GM04503 (cell line): ENCODE results near the gene TFAP2D.

ENCODE experiments used
- DNase-seq: peaks from one replicate; pipeline ENCODE4 v3.0.0-alpha.2; 2012; ENCODE audit warnings: low read depth

Gene TFAP2D

DNA sequence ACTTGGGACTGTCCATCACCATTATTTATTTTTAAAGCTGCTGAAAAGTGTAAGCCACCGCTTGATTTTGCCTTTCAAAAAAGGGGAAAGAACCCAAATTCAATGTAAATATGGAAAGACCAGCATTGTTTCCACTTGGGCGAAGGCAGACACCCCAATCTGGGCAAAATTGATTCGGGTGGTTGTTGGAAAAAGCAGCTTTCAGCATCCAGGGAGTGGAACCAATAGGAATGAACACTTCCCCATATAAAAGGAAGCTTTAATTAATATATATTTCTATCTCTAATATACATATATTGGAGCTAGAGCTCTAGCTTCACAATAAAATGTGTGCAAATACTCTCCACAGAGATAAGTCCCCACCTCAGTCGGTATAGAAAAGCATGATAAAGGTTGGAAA lies at the start of gene TFAP2D:
TSS of gene TFAP2D (plus strand) at position 301 of the 400 bp plus-strand sequence. CDS start 530 bp downstream, outside the sequence.
- no peak for DNase-seq

DNA sequence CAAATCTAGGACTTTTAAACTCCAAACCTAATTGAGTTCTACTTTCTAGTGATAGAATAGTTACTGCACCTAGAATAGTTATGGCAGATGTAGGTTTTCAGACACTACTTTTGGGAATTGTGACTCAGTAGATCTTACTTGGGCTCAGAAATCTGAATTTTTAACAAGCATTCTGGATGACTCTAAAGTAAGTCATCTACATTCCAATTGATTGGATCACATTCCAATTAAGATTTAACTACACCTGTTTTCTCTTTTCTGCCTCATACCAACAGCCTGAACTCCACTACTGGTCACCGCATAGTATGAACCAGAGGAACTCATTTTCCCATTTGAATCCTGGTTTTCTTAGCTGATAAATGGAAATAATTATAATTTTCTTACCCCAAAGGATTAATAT lies 49.5 kb upstream of the TFAP2D start:
- DNase-seq: no peak

DNA sequence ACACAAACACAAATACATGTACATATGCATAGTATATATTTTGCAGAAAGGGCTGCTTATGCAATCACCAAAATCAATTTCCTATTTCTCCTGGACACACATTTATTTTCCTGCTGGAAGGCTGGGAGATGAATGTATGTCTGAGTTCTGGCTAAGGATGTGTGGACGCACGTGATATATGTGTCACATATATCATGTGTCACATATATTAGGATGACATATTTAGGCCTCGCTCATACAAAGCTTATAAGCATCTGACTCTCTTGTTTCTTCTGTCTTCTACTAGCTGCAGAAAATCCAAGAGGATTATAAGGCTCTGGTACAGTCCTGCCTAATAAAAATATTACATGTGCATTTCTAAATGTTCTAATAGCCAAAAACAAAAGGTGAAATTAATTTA lies 47.2 kb upstream of the TFAP2D start:
- no peak for DNase-seq

DNA sequence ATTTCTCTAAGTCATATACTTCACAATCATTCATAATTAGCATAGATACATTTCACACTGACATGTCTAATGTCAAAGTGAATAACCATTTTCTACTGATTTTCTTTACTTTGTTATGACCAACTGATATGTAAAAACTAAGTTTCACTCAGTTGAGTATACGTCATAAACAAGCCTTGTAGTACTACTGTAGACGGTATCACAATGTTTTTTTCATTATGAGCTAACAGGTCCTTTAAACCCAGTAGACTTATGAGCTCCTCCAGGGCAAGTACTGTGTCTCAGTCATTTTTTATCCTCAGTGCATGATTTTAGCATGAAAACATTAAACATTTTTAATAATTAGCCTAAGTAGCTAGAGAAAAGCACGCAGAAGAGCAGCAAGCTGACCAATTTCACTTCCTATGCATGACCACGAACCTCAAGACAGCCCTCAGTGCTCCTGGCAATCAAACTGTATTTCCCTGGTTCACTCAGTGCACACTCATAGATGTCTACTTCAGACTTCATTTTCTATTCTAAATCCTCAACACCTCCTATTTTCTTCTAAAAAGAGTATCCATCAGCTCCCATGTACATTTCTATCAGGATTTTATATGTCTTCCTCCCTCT lies 32.0 kb upstream of the TFAP2D start:
- no peak for DNase-seq

DNA sequence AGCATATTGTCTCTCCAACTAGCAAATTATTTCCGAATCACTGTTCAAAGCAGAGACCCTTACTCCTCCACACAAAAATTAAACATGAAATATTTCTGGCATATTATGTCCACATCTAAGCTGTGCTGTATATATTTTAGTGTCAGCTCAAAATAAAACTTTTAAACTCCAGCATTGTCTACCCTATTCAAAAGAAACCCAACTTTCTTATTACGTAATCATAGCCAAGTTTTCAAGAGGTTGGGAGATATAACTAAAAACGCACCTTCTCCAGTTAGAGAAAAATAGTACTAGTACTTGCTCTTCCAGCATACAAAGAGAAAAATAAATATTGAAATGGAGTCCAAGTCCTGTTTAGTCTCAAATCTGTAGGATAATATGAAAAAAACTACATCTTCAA lies 24.1 kb upstream of the TFAP2D start:
- DNase-seq: no peak

DNA sequence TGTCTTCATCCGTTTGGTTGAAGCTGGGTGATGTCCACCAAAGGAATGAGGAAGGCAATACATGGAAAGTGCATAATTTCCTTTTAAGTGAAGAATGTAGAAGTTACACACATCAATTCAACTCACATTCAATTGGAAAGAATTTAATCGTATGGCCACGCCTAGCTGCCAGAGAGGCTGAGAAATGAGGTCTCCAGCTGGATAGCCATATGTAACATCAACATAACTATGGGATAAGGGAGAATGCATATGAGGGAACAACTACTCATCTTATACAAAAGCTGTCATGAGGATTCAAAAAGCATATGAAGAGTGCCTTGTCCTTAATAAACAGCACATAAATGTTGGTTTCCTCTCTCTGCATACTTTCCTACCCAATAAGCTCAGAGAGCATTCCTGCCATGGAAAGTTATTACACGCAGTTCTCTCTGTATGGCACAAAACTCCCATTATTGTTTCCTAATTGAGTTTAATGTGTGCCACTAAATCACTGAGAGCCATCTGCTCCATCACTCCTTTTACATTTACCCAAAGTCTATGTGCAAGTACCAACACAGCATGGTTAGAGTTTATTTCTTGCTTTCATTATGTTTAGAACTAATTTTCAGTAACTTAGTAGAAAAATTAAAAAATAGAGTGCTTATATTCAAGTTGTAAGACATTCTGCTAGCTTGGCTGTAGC lies 21.4 kb upstream of the TFAP2D start:
- no peak for DNase-seq

DNA sequence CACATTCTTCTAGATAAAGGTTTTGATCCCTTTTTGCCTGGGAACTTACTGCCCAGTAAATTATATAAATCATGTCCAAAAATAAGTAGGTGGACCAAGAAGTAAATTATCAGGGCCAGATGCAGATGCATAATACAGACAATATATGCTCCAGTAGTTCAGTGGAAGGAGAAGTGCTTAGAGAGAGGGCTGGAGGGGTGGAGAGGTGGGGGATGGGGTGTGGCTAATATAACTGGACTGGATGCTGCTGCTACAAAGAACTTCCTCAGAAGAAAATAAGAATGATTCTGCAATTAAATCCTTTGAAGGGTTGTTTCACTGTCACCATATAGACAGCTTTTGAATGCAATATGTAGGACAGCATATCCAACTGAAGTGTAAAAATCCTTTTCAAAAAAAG lies 14.8 kb upstream of the TFAP2D start:
- DNase-seq: no peak

DNA sequence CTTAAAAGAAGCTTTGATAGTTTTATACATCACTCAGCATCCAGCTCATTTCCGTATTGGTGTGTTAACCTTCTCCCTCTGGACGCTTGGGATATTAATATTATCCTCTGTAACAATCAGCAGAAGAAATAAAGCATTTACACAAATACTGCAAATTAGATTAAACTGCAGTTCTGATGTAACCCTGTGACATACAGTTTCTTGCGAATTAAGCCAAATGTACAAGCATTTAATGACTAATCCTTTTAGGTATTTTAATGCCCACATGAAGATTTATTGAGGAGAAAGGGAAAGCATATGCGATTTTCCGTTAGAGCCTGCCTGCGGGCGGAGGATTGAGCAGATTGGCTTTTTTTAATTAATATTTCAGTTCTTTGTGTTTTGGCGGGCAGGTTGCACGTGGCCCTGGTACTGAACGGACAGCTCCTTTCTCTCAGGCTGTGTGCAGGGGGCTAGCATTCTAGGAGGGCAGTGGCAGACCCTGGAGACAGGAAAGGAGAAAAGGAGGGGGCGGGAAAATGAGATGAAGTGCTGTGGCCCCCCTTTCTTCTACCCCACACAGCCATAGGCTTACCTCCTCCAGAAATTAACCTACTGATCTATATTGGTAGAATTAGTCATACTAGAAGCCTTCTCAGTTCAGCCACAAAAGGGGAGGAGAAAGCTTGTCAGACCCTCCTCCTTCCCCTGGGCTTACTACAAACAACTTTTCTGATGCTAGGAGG lies 14.1 kb upstream of the TFAP2D start:
- no peak for DNase-seq

DNA sequence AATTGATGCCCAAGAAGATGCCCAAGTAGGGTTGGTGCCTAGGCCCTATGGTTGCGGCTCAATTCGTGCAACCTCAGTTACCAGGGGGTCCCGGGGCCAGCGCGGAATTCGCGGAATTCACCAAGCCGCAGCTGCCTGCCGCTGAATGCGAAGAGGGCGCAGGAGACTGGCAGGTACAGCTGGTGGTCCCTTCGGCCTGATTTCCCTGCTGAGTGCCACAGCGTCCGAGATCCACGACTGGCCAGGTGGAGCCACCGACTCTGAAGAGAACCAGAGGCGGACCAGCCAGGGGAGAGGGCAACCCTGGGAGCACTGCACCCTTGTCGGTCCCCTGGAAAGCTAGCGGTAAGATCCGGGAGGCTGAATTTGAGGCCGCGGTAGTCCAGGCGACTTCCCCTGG lies 6.8 kb upstream of the TFAP2D start:
- DNase-seq: no peak

DNA sequence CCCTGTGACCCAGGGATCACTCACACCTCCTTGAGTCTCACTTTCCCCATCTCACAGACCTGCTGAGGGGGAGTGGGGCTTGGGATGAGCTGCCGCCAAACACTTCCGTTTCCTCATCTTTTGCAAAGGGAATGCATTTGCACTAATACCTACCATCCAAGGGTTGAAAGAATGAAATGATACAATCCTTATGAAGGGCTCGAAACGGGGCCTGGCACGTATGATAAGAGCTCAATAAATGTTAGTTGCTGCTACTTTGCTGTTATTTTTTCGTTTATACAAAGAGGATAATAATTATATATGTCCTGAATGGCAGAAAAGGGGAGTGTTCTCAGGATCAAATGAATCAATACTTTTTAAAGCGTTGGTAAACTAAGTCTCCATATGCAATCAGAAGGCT lies 6.1 kb upstream of the TFAP2D start:
- DNase-seq: no peak

DNA sequence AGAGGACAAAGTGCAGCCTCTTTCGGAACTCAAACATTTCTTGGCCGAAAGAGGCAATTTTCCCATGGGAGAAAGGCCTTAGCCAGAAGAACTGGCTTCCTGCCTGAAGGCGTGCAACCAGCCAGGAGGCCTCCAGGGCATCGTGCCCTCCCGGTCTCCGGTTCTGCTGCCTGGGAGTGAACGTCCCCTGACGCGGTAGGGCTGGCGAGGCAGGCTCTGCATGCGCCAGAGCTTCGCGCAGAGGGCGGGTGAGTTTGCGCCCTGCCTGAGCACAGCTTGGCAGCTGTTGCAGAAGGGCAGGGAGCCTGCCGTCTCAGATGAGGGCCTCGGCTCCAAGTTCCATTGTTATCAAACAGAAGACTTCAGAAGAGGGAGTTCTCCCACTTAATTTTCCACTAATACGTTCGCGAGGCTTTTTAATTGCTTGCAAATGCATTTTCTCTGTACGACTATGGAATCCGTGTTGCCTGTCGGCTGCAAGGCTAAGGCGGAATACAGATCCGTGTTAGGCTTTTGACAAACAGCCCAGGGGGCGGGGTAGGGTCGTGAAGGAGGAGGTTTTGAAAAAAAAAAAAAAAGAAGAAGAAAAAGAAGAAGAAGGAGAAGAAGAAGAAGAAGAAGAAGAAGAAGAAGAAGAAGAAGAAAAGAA lies 5.5 kb upstream of the TFAP2D start:
- no peak for DNase-seq

DNA sequence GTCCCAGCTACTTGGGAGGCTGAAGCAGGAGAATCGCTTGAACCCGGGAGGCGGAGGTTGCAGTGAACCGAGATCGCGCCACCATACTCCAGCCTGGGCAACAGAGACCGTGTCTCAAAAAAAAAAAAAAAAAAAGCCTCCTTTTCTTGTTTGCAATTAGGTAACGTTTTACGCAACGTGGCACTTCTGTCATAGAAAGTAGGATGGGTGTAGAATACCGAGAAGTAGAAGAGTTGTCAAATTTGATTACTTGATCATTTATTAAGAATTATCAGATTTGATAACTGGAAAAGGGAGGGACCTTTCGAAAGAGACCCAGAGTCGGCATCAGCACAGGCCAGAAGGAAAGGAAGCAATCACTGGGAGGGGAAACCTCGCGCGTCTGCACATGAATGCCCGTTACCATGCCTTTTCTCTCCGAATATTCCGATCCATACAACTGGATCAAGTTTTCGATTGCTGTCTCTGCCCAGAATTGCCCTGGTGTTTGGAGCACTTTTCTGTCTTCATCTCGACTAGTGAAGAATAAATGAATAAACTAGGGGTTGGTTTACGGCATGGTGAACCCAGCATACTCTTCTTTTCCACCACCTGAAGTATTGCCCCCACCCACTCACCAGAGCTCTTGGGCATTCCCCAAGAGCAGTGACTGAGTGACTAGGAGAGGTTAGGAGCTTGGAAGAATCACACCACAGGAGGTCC lies 4.5 kb upstream of the TFAP2D start:
- no peak for DNase-seq

DNA sequence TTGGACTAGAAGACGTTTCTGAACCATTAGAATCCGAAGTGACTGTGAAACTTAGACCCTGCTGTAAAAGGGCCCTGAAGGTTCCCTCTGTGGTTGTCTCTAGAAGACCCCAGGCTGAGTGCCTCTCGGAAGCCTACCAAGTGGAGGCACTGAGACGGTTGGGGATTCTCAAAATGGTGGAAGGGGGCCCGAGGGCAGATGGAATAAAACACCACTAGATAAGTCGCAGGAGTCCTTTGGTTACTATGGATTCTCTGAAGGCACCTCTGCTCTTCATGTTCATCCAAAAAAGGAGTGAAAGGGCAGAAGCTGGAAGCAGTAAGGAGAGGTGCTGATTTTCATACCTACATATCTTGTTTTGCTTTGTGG lies 4.0 kb upstream of the TFAP2D start:
- DNase-seq: no peak

DNA sequence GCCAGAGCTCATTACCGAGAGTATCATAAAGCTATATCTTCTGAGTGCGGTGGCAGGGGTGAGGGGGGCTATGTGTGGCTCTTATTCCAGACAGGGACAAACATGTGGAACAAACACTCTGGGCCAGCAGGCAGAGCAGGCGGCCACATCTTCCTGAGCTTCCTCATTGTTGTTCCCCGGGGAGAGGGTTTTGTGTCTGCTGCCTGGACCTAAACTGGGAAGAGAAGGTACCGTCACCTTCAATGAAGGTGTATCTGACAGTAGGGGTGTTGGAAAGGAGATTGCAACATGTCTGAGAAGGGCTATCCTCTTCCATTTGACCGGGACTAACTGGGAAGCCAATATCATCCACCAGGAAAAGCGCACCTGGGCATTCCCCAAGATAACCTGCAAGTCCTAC lies 1.6 kb upstream of the TFAP2D start:
- DNase-seq: no peak

DNA sequence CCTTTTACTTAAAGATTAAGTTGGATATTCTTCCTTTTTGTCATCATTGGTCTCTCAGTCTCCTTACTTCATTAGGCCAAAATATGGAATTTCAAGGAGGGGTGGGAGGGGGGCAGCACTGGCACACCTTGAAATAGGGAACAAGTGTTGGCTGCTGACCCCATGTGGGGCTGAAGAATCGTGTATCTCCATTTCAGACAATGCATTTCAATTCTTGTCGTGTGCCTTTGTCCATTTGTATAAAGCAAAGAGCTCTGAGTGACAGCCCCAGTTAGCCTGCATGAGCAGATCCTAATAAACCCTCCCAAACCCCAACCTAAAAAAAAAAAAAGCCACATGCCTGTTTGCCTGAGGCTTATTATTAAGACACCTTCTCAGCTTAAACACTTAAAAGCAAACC lies 1.0 kb upstream of the TFAP2D start:
- no peak for DNase-seq

DNA sequence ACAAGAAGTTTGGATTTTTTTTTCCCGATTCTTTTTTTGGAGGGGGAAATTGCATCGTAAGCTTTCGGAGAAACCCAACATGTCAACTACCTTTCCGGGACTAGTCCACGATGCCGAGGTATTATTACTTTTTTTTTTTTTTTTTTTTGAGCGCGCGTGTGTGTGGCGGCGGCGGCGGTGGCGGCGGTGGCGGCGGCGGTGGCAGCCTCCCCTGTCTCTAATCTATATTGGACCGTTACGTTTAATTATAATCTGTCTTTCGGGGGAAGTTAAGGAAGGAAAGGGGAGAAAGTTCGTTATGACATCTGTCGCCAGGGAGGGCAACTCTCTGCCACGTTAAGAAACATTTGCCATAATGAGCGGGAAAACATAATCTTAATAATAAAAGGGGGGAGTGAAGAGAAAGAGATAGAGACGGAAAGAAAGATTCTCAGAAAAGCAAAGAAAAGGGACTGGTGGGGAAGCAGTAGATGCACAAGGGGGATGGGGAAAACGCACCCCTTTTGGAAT lies 706 bp downstream of the TFAP2D start:
- no peak for DNase-seq

DNA sequence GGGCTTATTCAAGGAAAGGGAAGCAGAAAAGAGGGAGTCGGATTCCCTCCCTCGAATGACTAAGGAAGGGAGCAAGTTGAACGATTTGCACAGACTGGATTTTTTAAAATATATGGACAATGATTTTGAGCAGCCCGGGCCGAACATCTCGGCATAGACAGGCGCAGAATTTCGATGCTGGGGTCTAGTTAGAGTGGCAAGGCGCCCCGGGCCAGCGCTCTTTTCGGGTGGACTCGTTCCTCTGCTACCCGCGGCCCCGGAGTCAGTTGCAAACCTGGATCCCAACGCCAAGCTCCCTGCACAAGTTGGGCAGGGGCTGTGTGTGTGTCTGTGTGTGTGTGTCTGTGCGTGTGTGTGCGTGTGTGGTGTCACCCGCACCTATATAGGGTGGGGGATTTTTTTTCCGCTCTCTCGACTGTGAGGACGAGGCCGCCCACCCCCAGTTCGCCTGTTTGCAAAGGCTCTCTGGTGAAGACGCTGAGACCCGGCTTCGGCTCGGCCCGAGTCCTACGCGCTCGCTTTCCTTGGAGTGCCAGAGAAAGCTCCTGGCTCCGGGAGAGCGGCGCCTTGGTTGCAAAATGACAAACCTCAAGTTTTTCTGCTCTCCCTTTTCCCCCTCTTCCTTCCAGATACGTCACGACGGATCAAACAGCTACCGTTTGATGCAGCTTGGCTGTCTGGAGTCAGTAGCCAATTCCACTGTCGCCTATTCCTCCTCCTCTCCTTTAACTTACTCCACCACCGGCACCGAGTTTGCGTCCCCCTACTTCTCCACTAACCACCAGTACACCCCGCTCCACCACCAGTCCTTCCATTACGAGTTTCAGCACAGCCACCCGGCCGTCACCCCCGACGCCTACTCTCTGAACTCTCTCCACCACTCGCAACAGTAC lies 1.4 kb downstream of the TFAP2D start:
- no peak for DNase-seq

DNA sequence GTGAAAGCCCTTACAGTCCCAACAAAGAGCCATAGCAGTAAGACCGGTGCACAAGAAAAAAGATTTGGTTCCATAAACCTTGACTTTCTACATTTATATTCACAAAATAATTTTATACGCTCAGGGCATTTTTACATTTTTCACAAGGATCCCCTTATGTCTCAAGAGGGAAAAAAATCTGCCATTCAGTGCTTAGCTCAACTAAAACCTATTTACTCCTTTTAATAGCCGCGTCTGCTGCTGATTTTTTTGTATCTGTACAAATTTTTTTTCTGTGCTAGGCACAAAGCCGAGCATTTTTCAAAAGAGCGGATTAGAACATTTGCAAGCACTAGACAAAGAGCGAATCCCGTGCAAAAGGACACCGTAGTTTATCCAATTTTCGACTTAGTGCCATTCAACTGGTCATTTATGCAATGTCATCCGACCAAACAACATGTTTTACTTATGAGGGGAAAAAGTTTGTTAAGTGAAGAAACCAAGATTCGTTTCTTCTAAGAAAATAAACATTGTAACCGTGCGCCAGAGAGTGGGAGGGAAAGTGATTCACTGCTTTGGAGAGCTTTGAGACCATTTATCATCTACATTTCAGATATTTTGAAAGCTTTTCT lies 3.7 kb downstream of the TFAP2D start:
- DNase-seq: no peak

DNA sequence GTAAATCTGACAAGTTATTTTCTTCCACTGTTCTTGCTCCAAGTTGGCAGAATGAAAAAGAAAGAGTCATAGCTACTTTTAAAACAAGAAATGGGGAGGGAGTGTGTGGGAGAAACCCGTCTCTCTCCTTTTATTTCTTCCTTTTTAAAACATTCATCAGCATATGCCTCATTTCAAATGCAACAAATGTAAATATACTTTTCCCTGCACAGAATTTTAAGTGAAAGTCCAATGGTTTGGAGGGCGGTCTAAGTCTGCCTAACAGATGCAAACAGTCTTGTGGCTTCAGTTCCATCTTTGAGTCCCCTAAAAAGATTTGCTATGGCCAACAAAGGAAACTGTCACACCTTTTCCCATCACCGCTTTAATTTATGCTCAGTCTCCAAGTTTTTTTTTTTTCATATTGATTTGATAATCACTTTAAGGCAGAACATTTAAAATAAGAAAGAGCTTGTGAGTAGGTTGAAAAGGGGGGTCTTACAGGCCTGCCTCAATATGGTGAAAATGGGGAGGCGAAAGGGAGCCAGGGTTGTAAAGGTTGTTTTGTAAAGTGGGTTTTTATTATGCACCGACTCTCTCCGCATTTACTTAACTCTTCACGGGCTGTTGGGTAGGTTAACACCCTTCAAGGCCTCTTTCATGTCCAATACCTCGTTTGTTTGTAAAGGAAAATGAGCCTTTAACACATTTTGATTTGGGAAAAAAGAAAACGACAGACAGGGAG lies 4.6 kb downstream of the TFAP2D start:
- DNase-seq: no peak

DNA sequence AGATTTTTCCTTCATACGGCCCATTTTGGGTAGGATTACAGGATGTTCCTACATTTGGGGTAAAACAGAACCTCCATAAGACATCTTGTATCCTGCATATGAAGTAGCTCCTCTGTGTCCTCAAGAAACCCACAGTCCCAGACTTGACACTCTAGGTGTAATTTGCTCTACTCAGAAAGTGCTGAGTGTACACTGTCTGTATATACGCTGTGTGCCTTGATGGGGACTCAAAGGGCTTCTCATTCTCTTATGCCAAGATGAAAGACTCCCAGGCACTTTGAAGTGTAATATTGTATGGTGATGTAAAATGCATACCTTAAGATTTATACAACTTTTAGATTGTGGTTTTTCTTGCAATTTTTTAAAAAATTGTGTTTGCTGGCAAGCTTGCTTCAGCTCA lies 5.2 kb downstream of the TFAP2D start:
- no peak for DNase-seq
